C4-2B (cell line): ENCODE results near the gene ALOX15.

Source experiments
- CTCF ChIP-seq: fragments of 450-650 bp; conservative IDR thresholded peaks from 2 replicates; pipeline ENCODE4 v1.5.1; 2017; ENCODE audit warnings: mild to moderate bottlenecking
- ZFX ChIP-seq: fragments of 450-650 bp; IDR thresholded peaks from 2 replicates; pipeline ENCODE4 v1.6.1; 2017

- no peak for TF ChIP-seq CTCF
- TF ChIP-seq ZFX: no peak
These were observed 56.4 kb downstream of the ALOX15 start for GRCh38 chr17:4584917-4585637.
